ENCODE measurements around the gene SOX13.

Gene SOX13

GRCh38 chr1:204151552-204152309 lies 78.8 kb downstream of the SOX13 start, which contains the start of gene ETNK2:
Gene ETNK2, minus strand, starts transcription at chr1:204152044. Its CDS starts 192 bp downstream, at chr1:204151852.
- no peak for TF ChIP-seq CTCF (IDR thresholded peaks at IDR 0.05; ENCODE audit: control insufficient read depth, extremely low read depth, insufficient read depth)
- H3K4me3 ChIP-seq (ENCODE audit: low read depth, low read length): peak within 1 kb of the TSS; percentile 41
- DNase-seq (ENCODE audit: low read depth): no peak

- H3K4me3 ChIP-seq (ENCODE audit: low read depth, low read length): peak overlapping the region; percentile 41
- no peak for TF ChIP-seq CTCF (IDR thresholded peaks at IDR 0.05; ENCODE audit: control insufficient read depth, extremely low read depth, insufficient read depth)
- DNase-seq (ENCODE audit: low read depth): no peak
These were observed 79.6 kb downstream of the SOX13 start for GRCh38 chr1:204152310-204153044.

DNA sequence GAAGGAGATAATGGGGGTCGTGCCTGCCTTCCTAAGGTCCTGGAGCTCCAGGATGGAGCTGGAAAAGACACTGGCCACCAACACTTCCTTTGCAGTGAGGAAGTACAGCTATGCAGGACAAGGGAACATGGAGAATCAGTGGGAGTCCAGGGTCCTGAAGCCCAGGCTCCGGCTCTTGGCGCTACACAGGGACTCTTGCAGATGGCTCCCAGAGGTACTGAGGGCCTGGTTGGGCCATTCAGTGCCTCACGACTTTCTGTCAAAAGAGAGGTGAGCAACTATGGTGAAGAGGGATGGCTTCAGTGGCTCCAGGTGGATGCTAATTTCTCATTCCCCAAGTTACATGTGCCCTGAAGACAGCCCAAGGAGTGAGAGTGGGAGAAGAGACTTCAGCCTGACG lies 80.8 kb downstream of the SOX13 start:
- H3K4me3 ChIP-seq (ENCODE audit: low read depth, low read length): no peak overlapping the region
- no peak for DNase-seq (ENCODE audit: low read depth)
- TF ChIP-seq CTCF (IDR thresholded peaks at IDR 0.05; ENCODE audit: control insufficient read depth, extremely low read depth, insufficient read depth): no peak

DNA sequence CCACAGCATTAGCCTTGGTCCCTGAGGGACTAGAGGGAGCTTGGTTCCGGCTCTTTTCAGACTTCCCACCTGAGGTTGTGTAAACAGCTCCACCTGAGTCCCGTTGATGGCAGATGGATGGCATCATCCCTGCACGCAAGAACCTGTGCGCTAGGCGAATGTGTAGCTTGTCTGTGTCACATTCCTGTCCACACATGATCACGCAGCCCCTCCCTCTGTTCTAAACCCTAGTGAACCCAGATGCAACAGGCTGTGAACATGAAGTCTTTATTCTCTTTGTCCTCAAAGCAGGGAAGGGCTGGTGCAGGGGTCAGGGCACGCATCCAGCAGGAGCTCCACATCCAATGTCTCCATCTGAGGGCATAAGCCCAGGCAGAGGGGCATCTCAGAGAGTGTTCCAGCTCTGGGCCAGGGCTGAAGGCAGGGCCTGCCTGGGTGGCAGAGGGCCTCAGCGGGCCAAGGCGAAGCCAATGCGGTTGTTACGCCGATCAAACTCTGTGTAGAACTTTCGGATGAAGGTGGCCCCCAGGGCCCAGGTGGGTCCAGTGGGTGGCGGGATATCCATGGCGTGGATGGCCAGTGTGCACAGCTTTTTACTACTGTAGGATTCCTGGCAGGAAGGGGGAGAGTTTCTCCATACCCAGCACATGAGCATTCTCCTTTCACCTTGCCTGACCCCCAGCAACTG lies 81.8 kb downstream of the SOX13 start:
- no peak for TF ChIP-seq CTCF (IDR thresholded peaks at IDR 0.05; ENCODE audit: control insufficient read depth, extremely low read depth, insufficient read depth)
- H3K4me3 ChIP-seq (ENCODE audit: low read depth, low read length): no peak overlapping the region
- DNase-seq (ENCODE audit: low read depth): no peak

GRCh38 chr1:204155881-204156280 lies 83.0 kb downstream of the SOX13 start:
- no peak overlapping the region for H3K4me3 ChIP-seq (ENCODE audit: low read depth, low read length)
- no peak for DNase-seq (ENCODE audit: low read depth)
- TF ChIP-seq CTCF (IDR thresholded peaks at IDR 0.05; ENCODE audit: control insufficient read depth, extremely low read depth, insufficient read depth): no peak

DNA sequence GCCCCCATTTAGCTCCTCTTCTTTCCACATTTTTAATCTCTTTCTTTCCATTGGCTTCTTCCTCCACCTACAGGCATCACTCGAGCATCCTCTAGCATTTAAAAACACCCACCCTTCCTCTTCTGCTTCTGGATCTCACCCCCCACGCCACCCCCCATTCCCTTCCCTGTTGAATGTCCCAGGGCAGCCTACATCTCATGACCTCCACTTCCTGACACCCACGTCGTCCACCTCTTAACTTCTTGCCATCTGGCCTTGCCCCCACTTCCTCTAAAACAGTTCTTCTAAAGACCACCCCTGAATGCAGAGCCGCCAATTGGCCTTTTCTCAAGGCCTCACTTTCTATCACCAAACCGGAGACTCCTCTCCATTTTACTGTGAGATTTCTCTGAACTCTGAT lies 85.0 kb downstream of the SOX13 start:
- TF ChIP-seq CTCF (IDR thresholded peaks at IDR 0.05; ENCODE audit: control insufficient read depth, extremely low read depth, insufficient read depth): no peak
- H3K4me3 ChIP-seq (ENCODE audit: low read depth, low read length): no peak overlapping the region
- DNase-seq (ENCODE audit: low read depth): no peak
